Stimulated activated CD8-positive, alpha-beta memory T cell treated with anti-CD3 and anti-CD28 coated beads, Interleukin-15, amount 100 ng/mL, for 1 hour (primary cell): ENCODE measurements around the gene KRT33B.

Experiments used
- DNase-seq: peaks from one replicate; pipeline ENCODE4 v3.0.0-alpha.2; 2020; ENCODE audit warnings: low read depth

Gene KRT33B

GRCh38 chr17:41325126-41325525 is 44.5 kb downstream of the KRT33B start:
- DNase-seq: no peak

GRCh38 chr17:41324180-41325075 is 45.2 kb downstream of the KRT33B start:
- no peak for DNase-seq

GRCh38 chr17:41322903-41323895 is 46.4 kb downstream of the KRT33B start:
- DNase-seq: no peak

GRCh38 chr17:41322094-41322902 is 47.3 kb downstream of the KRT33B start:
- DNase-seq: no peak

- no peak for DNase-seq
Observed at GRCh38 chr17:41318231-41318630, 51.4 kb downstream of the KRT33B start.

- DNase-seq: no peak
Observed at GRCh38 chr17:41315814-41316445, 53.7 kb downstream of the KRT33B start.

- no peak for DNase-seq
Observed at GRCh38 chr17:41315204-41315794, 54.3 kb downstream of the KRT33B start, which contains the start of gene KRTAP17-1. KRTAP17-1 (minus strand) TSS chr17:41315710; CDS start chr17:41315650, 60 bp downstream.
